Smooth muscle cell of trachea (primary cell): ENCODE measurements around the gene OR6M1. TPM values are rescaled to one million over a fixed set of nuclear protein-coding genes. Genes with fewer than 3 reads are reported as not detected.

Experiments used
- total RNA-seq: library from RNA; depleted of rRNA; stranded (reverse); fragments of >200 nt; gene quantifications from 2 replicates; pipeline ENCODE4 v1.2.1, GENCODE V29; 2014

Gene OR6M1, protein sequence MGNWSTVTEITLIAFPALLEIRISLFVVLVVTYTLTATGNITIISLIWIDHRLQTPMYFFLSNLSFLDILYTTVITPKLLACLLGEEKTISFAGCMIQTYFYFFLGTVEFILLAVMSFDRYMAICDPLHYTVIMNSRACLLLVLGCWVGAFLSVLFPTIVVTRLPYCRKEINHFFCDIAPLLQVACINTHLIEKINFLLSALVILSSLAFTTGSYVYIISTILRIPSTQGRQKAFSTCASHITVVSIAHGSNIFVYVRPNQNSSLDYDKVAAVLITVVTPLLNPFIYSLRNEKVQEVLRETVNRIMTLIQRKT
- not detected in 2 replicates for total RNA-seq

DNA sequence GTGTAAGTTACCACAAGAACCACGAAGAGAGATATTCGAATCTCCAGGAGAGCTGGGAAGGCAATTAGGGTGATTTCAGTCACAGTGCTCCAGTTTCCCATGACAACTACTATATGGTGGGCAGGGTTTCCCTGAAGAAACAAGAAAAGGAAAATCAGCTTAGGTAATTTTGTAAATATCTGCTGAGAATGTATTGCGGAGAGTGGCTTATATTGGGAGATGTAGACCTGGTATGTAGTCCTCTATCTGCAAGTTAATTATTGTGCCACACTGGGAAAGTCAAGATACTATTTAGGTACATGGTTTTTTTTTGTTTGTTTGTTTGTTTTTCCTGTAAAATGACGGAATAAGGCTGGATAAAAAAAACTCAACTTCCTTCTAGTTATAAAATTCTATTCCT is at the start of gene OR6M1:
TSS of gene OR6M1 (minus strand) at position 101 of the 400 bp plus-strand sequence. CDS start at position 101, 0 bp downstream.

Other genes with a start within 250 kb of the OR6M1 start
- under 0.01 TPM in 1 of 2 replicates, not detected in the other for gene SCN3B, start 151.7 kb downstream of the OR6M1 start, total RNA-seq
- gene ZNF202, start 64.7 kb downstream of the OR6M1 start, total RNA-seq: 5.1 and 5.5 TPM in 2 replicates
- not detected in 2 replicates for gene OR6X1, start 51.8 kb downstream of the OR6M1 start, total RNA-seq
- not detected in 2 replicates for gene TMEM225, start 79.3 kb upstream of the OR6M1 start, total RNA-seq
- not detected in 2 replicates for gene OR8D4, start 95.8 kb upstream of the OR6M1 start, total RNA-seq
- not detected in 2 replicates for gene OR4D5, start 133.3 kb upstream of the OR6M1 start, total RNA-seq
- gene OR6T1, start 137.5 kb upstream of the OR6M1 start, total RNA-seq: not detected in 2 replicates
- not detected in 2 replicates for gene OR10S1, start 171.4 kb upstream of the OR6M1 start, total RNA-seq
- not detected in 2 replicates for gene OR10G6, start 188.8 kb upstream of the OR6M1 start, total RNA-seq
- not detected in 2 replicates for gene OR10G4, start 206.6 kb upstream of the OR6M1 start, total RNA-seq
- not detected in 2 replicates for gene OR10G9, start 216.7 kb upstream of the OR6M1 start, total RNA-seq
- not detected in 2 replicates for gene OR10G8, start 220.4 kb upstream of the OR6M1 start, total RNA-seq
- not detected in 2 replicates for gene OR10G7, start 235.0 kb upstream of the OR6M1 start, total RNA-seq